Pons (tissue), 1 donor: ENCODE data around the gene LINGO3.

ENCODE experiments used
- DNase-seq: peaks from one replicate; pipeline ENCODE4 v3.0.0-alpha.2; 2016; ENCODE audit warnings: low spot score

LINGO3 gene

DNA sequence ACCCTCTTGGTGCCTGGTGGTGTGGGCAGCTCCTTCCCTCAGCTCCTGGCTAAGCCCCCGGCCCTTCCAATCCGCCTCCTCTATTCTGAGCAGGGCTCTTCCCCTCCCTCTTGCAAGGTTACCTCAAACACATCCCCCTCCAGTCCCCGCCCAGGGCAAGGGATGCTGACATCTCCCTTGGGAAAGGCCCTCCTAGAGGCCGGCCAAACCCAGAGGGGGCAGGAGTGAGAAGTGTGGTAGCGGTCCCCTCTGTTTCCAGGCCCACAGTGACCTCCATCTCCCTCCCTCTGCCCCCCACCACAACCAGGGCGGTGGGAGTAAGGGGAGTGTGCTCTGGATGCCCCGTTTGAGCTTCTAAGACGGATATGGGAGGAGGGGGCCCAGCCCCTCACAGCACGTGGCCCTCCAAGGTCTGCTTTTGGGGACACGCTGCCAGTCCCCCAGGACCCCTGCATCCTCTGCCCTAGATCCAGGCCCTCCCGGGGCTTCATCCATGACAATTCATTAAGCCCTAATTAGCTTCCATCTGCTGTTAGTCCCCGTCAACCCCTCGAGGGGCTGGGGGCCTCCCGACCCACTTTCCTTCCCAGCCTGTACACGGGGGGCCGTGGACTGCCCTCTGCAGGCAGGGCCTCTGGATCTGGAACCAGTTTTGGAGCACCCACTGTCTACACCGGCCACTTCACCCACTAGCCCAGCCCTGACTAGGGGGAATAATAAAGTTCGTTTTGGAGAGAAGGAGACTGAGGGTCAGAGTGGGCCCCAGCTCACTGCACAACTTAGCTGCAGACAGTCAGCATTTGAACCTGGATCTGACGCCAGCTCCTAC lies 2.3 kb downstream of the LINGO3 start:
- no peak for DNase-seq

DNA sequence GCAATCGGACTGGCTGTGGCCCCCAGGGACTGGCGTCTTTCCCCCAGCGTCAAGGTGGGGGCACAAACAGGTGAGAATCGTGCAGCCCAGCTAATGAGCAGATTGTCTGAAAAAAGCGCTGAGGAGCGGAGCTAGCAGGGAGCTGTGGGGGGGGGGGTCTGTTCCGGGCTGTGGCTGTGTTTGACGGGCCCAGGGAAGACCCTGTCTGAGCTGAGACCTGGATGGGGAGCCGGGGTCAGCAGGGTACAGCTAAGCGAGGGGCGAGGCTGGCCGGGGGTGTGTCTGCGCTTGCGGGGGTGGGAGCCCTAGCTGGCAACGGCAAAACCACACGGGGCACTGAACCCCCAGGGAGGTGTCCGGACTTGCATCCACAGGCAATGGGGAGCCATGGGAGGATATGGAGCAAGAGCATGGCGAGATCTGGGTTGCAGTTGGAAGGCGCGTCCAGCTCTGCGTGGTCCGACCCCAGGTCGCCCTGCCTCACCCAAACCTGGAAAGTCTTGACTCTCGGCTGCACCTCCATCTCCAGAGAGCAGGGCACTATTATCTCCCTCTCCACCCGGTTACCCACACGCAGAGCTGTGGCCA lies 4.6 kb downstream of the LINGO3 start:
- DNase-seq, result no peak

DNA sequence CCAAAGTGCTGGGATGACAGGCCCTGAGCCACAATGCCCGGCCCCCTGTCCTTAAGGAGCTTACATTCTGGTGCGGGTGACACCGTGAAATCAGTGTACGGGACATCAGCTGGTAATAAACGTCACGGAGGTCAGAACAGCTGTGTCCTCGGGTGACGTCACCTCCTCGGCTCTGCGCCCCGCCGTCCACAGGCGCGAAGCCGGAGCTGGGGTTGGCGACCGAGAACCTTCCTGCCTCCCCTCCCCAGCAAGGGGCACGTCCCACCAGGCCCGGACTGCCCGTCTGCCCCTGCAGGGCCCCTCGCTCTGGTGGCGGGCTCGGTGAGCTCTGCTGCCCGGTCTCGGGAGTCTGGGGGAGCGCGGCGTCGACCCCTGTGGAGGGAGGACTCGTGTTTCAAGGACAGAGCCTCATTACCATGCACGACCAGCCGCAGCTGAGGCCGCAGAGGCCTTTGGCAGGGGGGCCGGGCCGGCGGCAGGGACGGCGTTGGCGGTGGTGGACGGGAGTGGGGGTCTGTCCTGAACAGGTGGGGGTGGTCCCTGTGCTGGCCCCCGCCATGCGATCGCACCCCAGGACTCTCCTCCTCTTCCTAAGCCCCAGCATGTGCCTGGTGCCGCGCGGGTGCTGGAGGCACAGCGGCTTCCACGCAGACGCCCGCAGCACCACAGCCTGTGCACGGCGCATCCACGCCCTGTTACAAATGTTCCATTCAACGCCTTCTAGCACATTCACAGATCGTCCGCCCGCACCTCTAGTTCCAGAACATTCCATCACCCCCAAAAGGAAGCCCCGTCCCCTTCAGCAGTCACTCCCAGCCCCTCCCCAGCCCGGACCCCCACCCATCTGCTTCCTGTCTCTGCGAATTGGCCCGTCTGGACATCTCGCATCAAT lies 5.4 kb downstream of the LINGO3 start:
- no peak for DNase-seq

DNA sequence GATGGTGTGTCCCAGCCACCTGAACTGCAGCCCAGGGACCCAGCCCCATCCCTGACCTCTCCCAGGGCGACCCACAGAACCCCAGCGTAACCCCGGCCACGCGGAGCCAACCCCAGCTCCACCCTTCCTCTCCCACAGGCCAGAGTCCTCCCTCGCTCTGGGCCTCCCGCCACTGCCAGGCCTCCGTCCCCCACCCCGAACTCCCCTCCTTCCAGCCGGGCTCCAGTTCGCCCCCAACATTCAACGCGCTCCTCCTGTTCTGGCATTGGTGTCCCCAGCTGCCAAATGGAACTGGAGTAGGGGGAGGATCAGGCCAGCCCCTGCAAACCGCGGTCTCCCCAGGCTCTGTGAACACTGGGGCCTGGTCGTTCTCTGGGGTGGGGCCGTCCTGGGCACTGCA lies 7.4 kb downstream of the LINGO3 start:
- DNase-seq, result no peak

DNA sequence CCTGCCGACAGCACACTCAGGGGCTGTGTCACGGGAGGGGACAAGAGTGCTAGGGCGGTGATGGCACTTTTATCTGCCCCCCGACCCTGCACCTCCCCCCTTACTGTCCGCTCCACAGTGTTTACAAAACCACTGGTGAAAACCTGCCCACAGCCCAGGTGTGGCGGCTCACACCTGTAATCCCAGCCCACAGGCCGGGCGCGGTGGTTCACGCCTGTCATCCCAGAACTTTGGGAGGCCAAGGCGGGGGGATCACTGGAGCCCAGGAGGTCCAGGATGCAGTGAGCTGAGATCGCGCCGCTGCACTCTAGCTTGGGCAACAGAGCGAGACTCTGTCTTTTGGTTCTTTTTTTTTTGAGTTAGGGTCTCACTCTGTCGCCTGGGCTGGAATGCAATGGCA lies 11.8 kb downstream of the LINGO3 start:
- DNase-seq, result no peak

DNA sequence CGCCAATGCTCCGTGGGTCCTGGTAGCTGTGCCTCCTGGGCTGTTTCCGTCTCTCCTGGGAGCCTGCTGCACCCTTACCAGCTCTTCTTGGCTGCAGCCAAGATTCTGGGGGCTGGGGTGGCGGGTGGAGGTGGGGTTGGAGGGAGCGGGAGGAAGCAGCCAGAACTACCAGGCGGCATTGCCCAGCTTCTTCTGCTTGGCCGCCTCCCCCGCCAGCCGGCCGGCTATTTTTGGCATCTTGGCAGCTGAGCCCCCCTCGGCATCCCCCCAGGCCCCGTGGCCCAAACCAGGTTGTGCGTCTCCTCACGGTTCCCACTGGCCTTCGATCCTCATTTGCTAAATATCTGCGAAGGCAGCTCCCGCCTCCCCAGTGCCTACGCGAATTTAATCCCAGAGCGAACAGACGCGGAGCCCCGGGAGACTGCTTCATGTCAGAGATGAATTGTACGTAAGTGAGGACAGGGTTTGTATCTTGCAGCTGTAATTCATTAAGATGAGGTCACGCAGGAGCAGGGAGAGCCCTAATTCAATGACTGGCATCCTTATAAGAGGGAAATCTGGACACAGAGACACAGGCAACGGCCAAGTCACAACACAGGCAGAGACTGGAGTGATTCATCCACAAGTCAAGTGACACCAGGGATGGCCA lies 13.1 kb downstream of the LINGO3 start:
- DNase-seq, result peak; percentile 78

DNA sequence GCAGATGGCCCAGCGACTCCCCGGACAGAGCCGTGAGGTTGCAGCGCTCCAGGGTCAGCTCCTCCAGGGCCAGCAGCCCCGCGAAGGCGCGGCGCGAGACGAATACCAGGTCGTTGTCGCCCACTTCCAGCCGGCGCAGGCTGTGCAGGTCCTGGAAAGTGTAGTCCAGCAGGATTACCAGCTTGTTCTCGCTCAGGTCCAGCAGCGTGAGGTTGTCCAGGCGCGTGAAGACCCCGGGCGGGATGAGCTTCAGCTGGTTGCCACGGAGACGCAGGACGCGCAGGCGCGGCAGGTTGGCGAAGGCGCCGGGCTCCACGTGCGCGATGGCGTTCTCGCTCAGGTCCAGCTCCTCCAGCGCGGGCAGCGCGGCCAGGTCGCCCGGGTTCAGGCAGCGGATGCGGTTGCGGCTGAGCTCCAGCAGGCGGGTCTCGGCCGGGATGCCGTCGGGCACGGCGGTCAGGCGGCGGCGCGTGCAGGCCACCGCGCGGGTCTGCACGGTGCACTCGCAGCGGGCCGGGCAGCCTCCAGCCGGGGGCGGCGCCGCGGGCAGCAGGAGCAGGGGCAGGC lies 16.7 kb downstream of the LINGO3 start:
- no peak for DNase-seq

DNA sequence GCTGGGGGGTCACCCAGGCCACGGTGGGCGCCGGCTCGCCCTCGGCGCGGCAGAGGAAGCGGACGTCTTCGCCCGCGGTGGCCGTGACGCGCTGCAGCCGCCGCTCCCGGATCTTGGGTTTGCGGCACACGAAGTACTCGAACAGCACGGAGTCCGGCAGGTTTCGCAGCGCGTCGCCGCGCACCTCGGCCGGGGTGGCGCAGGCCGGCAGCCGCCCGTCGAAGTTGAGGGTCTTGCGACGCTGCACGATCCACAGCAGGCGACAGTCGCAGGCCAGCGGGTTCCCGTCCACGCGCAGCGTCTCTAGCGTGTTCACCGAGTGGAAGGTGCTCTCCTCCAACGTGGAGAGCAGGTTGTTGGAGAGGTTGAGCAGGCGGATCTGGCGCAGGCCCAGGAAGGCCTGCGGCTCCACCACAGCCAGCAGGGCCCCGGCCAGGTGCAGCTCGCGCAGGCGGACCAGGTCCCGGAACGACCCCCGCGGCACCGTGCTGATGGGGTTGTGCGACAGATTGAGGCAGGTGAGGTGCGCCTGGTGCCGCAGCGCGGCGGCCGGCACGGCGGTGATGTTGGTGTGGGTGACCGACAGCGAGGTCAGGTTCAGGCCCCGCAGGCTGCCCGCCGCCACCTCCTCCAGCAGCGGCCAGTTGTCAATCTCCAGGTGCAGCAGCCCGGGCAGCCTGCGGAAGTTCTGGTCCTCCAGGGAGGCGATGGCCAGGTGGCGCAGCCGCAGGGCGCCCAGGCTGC lies 17.3 kb downstream of the LINGO3 start:
- no peak for DNase-seq

DNA sequence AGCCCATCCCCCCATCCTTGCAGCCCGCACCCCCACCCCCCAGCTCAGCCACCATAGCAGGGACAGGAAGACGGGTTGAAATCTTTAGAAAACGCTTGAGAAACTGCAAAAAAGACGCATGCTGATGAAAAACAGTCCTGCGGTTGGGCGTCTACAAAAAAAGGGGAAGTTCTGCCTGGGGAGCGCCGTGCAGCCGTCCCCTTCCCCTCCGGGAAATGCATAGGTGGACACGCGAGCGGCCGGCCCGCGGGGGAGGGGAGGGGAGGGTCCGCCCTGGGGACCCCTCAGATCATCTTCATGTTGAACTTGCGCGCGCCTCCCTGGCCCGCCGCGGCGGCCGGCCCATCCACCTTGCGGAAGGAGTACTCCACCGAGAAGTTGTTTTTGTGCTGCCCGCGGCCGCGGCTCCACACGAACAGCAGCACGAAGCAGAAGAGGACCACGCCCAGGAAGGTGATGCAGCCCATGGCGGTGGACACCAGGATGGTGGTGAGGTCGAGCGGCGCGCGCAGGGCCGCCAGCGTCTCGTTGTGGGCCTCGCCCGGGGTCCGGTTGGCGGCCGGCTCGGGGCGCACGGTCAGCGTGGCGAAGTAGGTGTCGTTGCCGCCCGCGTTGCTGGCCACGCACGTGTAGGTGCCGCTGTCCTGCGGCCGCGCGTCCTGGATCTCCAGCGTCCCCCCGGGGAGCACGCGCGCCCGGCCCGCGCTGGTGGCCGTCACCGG lies 18.1 kb downstream of the LINGO3 start:
- DNase-seq, result no peak

DNA sequence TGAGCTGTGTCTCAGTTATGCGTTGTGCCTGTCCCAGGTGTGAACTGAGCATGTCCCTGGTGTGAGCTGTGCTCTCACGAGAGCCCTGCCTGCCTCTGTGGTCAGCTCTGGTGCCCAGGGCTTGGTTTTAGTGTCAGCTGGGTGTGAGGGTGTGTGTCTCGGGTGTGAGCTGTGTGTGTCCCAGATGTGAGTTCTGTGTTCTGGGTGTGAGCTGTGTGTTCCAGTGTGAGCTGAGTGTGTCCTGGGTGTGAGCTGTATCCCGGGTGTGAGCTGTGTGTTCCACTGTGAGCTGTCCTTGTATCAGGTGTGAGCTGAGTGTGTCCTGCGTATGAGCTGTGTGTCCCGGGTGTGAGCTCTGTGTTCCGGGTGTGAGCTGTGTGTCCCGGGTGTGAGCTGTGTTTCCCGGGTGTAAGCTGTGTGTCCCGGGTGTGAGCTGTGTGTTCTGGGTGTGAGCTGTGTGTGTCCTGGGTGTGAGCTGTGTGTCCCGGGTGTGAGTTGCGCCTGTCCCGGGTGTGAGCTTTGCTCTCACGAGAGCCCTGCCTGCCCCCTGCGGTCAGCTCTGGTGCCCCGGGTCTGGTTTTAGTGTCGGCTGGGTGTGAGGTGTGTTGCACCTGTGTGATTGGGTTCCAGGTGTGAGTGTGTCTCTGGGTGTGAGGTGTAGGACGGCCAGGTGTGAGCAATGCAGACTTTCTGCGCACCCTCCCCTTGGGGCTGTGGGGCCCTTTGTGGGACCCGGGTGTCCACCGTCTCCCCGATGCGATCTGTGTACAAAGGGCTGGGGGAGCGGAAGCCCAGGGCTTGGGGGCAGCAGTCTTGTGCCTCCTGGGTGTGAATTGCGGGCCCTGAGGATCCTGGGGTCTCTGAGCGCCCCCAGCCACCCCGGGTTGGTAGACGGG lies 18.9 kb downstream of the LINGO3 start:
- DNase-seq, result no peak

DNA sequence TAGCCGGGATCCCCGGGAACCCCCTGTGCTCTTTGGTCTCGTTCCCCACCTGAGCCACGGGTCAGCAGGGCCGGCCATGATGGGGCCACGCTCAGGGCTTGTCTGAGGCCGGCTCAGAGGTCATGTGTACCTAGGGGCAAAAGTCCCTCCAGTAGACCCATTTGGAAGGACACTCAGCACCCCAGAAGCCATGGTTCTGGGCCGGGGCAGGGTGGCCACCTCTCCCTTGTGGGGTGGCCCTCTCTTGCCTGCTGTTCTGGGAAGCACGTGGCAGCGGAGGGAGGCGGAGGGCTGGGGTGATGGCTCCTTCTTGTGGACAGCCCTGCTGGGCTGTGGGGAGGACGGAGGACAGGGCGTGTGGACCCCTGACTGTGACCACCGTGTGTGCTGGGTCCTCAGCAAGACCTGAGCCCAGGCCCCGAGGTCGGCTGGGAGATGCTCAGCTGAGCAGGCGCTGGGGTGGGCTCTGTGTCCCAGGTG lies 19.6 kb downstream of the LINGO3 start:
- DNase-seq, result no peak

DNA sequence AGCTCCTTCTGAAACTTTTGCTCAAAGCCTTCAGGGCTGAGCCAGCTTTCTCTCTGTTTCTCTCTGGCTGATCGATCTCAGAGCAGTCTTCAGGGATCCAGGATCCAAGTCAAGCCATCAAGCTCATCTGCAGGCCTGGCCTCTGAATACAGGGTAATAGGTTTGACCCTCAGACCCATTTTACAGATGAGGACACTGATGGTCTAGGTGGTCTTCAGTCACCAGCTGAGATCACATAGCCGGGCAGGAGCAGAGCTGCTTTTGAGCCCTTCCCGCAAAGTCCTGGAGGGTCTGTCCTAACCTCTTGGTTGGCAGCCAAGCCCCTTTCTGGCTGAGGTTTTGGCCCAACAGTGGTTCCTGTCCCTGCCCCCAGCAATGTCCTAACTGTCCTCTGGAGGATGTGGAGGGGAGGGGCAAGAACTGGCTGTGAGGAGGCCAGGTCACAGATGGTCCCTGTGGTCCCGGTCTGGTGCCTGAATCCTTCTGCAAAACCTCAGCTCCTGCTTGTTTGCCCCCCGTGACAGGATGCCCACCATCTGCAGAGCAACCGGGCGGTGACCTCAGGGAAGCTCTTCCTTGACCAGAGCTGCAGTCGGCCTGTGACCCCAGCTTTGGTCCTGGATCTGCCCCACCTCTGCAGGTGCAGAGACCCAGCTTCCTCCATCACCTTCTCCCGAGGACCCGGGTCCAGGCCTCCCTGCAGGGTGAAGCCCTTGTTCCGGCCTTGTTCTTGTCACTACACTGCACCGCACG lies 20.2 kb downstream of the LINGO3 start:
- no peak for DNase-seq

DNA sequence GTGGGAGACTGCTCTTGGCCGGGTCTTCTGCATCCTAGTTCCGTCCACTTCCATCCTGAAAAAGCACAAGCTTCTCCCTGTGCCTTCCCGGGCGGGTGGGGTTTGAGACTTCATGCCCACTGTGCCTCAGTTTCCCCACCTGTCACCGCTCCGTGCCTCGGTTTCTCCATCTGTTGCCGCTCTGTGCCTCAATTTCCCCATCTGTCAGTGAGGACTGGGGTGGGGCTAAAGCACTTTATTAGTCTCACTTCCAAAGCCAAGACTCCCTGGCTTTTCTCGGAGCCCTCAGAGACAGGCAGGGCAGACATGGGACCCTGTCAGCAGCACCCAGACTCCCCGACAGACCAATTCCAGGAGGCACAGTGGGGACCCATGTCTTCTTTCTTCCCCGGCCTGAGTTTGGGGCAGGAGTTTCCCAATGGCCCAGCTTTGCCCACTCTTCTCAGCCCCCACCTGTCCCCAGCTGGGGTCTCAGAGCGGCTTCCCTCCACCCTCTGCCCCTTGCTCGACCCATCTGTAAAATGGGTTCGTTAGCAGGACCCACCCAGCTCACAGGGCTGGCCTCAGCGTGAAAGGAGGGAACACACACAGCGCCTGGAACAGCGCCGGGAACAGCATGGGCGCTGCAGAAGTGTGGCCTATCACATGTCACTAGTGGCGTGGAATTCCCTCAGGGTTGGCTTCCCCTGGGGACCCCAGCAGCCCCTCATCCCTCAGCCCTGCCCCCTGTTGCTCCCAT lies 21.4 kb downstream of the LINGO3 start:
- no peak for DNase-seq

DNA sequence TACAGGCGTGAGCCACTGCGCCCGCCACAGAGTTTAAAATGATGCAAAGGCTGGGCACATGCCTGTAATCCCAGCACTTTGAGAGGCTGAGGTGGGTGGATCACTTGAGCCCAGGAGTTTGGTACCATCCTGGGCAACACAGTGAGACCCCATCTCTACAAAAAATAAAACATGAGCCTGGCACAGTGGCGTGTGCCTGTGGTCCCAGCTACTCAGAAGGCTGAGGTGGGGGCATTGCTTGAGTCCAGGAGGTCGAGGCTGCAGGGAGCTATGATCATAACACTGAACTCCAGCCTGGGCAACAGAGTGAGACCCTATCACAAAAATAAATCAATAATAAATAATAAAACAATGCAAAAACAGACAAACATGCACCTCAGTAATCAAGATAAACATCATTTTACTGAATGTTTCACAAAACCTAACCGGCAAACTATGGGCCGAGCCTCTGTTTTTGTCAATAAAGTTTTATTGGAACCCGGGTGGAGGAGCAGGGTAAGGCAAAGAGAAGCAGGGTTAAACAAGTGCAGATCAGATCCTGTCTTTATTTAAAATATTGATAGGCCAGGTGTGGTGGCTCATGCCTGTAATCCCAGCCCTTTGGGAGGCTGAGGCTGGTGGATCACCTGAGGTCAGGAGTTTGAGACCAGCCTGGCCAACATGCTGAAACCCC lies 24.0 kb downstream of the LINGO3 start:
- DNase-seq, result no peak

DNA sequence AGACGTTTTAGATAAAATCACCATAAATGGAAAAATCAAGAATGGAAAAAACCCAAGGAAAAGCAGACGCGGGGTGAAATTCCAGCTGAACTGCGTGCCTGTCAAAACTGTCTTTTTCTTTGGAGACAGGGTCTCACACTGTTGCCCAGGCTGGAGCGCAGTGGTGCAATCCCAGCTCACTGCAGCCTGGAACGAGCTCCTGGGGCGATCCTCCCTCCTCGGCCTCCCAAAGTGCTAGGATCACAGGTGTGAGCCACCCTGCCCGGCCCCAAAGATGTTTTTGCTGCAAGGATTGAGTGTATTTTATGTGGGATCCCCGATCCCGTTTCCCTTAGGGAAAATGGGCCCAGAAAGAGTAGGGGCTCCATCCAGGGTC lies 25.1 kb downstream of the LINGO3 start:
- DNase-seq, result no peak

DNA sequence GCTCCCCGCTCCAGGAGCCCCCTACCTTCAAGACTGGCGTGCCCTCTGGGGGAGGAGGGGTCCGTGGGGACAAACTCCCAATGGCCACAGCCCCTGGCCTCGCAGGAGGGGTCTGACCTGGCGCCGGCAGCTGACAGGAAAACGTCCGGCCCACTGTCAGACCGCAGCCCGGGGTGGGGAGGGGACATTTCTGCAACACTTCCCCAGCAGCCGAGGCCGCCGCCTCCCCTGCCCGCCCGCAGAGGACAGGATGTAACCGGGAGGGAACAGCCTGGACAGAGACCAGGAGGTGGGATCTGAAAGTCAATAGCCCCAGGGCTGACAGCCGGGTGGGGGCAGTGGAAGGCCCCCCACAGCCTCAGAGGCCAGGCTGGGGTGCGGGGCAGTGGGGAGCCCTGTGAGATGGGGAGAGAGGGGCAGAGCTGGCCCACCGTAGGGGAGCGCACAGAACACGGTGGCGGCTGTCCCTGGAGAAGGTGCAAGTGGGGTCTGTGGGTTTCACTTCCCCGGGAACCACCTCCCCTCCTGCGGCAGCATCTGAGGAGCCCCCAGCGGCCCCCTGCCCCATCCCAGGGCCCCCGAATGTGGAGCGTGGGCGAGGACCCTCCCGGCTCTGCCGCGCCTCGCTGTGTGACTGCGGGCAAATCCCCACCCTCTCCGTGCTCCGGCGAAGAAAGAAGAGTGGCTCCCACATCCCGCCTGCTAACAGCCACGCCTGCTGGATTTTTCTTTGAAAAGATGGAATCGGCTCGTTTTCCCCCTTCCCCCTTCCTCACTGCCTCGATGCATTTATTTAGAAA lies 25.7 kb downstream of the LINGO3 start, which contains the start of gene PEAK3:
TSS of gene PEAK3 (minus strand) at position 114 of the 800 bp plus-strand sequence. CDS start 1,244 bp downstream, outside the sequence.
- DNase-seq, result no peak
